T-helper 17 cell (primary cell): ENCODE measurements around the gene MAGEC1. TPM values are rescaled to one million over a fixed set of nuclear protein-coding genes. Genes with fewer than 3 reads are reported as not detected.
"Not testable (repeated sequence)": the region's sequence is repeated elsewhere in the genome, so short reads cannot be mapped to it uniquely, and the experiment has no call there.

Source experiments
- ATAC-seq: fragments of 150-1000 bp; cut with Tn5 transposase; 2 replicates; pipeline ENCODE4 v1.10.0; 2021; ENCODE audit warnings: mild to moderate bottlenecking, moderate library complexity
- DNase-seq, 3 donors: peaks; one replicate each; pipeline versions ENCODE4 v3.0.0 to v3.0.0-alpha.2; 2020 to 2021
- H3K9me3 ChIP-seq: one replicate; pipeline ENCODE4 v1.7.0; 2013; ENCODE audit warnings: low read length, mild to moderate bottlenecking; ENCODE audit not compliant: control insufficient read depth, poor library complexity, severe bottlenecking
- H3K27ac Mint-ChIP-seq: one replicate; pipeline ENCODE4 v1.8.0; 2022; ENCODE audit warnings: mild to moderate bottlenecking, moderate library complexity, mixed read lengths
- H3K27me3 Mint-ChIP-seq: one replicate; pipeline ENCODE4 v1.8.0; 2022; ENCODE audit warnings: mixed read lengths
- H3K36me3 Mint-ChIP-seq: one replicate; pipeline ENCODE4 v1.8.0; 2022; ENCODE audit warnings: low read depth, mixed read lengths
- H3K4me1 Mint-ChIP-seq: one replicate; pipeline ENCODE4 v1.8.0; 2022; ENCODE audit warnings: mild to moderate bottlenecking, mixed read lengths
- H3K4me3 Mint-ChIP-seq: one replicate; pipeline ENCODE4 v1.8.0; 2022; ENCODE audit warnings: mild to moderate bottlenecking, moderate library complexity, mixed read lengths
- total RNA-seq, 4 donors: library from RNA in 2 of 4; stranded (reverse) in 2 of 4; gene quantifications; one replicate each; pipeline ENCODE4 v1.2.3 and lab custom pipeline; 2022 to 2026

MAGEC1 gene
- not detected for total RNA-seq
- 0 reads per million in 2 donors for total RNA-seq (lab: John Stamatoyannopoulos, UW)

- H3K27me3 Mint-ChIP-seq, result no peaks in the 10 kb centered on the region
- no peaks in the 10 kb centered on the region for H3K36me3 Mint-ChIP-seq
- DNase-seq (no peak), ATAC-seq (no peak)
- no peak within 1 kb of the TSS for H3K4me3 Mint-ChIP-seq
- H3K4me1 Mint-ChIP-seq, result no peaks in the 10 kb centered on the region
- H3K9me3 ChIP-seq, result no peaks in the 10 kb centered on the region
- H3K27ac Mint-ChIP-seq, result no peak within 1 kb of the TSS
Observed at GRCh38 chrX:141903400-141904155, at the start of gene MAGEC1. MAGEC1 (plus strand) TSS chrX:141903894; CDS start chrX:141905073, 1,179 bp downstream.

- no peaks in the 10 kb centered on the region for H3K4me1 Mint-ChIP-seq
Observed at GRCh38 chrX:141857479-141857878, 46.2 kb upstream of the MAGEC1 start.

GRCh38 chrX:141879616-141880015 lies 24.1 kb upstream of the MAGEC1 start:
- H3K4me3 Mint-ChIP-seq, result no peak overlapping the region
- no peaks in the 10 kb centered on the region for H3K36me3 Mint-ChIP-seq
- peaks cover 4% of the 10 kb centered on the region for H3K27me3 Mint-ChIP-seq
- no peaks in the 10 kb centered on the region for H3K9me3 ChIP-seq
- no peak overlapping the region for H3K27ac Mint-ChIP-seq
- DNase-seq (no peak), ATAC-seq (no peak)
- H3K4me1 Mint-ChIP-seq, result no peaks in the 10 kb centered on the region

More at GRCh38 chrX:141857479-141857878, 46.2 kb upstream of the MAGEC1 start:
- ATAC-seq, result no peak
- no peaks in the 10 kb centered on the region for H3K36me3 Mint-ChIP-seq
- no peaks in the 10 kb centered on the region for H3K9me3 ChIP-seq
- H3K4me3 Mint-ChIP-seq, result no peak overlapping the region
- no peaks in the 10 kb centered on the region for H3K27me3 Mint-ChIP-seq
- no peak overlapping the region for H3K27ac Mint-ChIP-seq
- DNase-seq, result no peak

- ATAC-seq, H3K27ac Mint-ChIP-seq, DNase-seq, H3K27me3 Mint-ChIP-seq, H3K4me3 Mint-ChIP-seq, H3K9me3 ChIP-seq, H3K36me3 Mint-ChIP-seq, H3K4me1 Mint-ChIP-seq: not testable (repeated sequence)
Observed at GRCh38 chrX:141888811-141889210, 14.9 kb upstream of the MAGEC1 start.

GRCh38 chrX:141894733-141895132 lies 9.0 kb upstream of the MAGEC1 start:
- ATAC-seq (no peak), DNase-seq (no peak)
- no peaks in the 10 kb centered on the region for H3K27me3 Mint-ChIP-seq
- H3K4me3 Mint-ChIP-seq, result no peak overlapping the region
- H3K36me3 Mint-ChIP-seq, result no peaks in the 10 kb centered on the region
- no peaks in the 10 kb centered on the region for H3K4me1 Mint-ChIP-seq
- H3K9me3 ChIP-seq, result no peaks in the 10 kb centered on the region
- H3K27ac Mint-ChIP-seq, result no peak overlapping the region

- Mint-ChIP-seq H3K27ac (no peak overlapping the region), H3K4me1 (no peaks in the 10 kb centered on the region), H3K36me3 (no peaks in the 10 kb centered on the region), H3K27me3 (no peaks in the 10 kb centered on the region), H3K4me3 (no peak overlapping the region)
- ATAC-seq (no peak), DNase-seq (no peak)
- H3K9me3 ChIP-seq, result no peaks in the 10 kb centered on the region
Observed at GRCh38 chrX:141897690-141898089, 6.0 kb upstream of the MAGEC1 start.

GRCh38 chrX:141902366-141902765 lies 1.3 kb upstream of the MAGEC1 start:
- no peak for ATAC-seq

GRCh38 chrX:141904262-141904661 lies 568 bp downstream of the MAGEC1 start:
- no peak overlapping the region for H3K27ac Mint-ChIP-seq
- DNase-seq (no peak), ATAC-seq (no peak)
- no peaks in the 10 kb centered on the region for H3K36me3 Mint-ChIP-seq
- no peaks in the 10 kb centered on the region for H3K9me3 ChIP-seq
- no peaks in the 10 kb centered on the region for H3K4me1 Mint-ChIP-seq
- H3K4me3 Mint-ChIP-seq, result no peak overlapping the region
- no peaks in the 10 kb centered on the region for H3K27me3 Mint-ChIP-seq

More at GRCh38 chrX:141902366-141902765, 1.3 kb upstream of the MAGEC1 start:
- Mint-ChIP-seq H3K27ac (no peak overlapping the region), H3K36me3 (no peaks in the 10 kb centered on the region), H3K4me1 (no peaks in the 10 kb centered on the region), H3K4me3 (no peak overlapping the region), H3K27me3 (no peaks in the 10 kb centered on the region)
- H3K9me3 ChIP-seq, result no peaks in the 10 kb centered on the region
- no peak for DNase-seq

- H3K27me3 Mint-ChIP-seq, result no peaks in the 10 kb centered on the region
- no peaks in the 10 kb centered on the region for H3K36me3 Mint-ChIP-seq
- H3K4me3 Mint-ChIP-seq, result no peak overlapping the region
- DNase-seq (no peak), ATAC-seq (no peak)
- no peaks in the 10 kb centered on the region for H3K9me3 ChIP-seq
- H3K4me1 Mint-ChIP-seq, result no peaks in the 10 kb centered on the region
- no peak overlapping the region for H3K27ac Mint-ChIP-seq
Observed at GRCh38 chrX:141917801-141918200, 14.1 kb downstream of the MAGEC1 start.

GRCh38 chrX:141924293-141924692 lies 20.6 kb downstream of the MAGEC1 start:
- H3K27me3 Mint-ChIP-seq, result no peaks in the 10 kb centered on the region
- H3K36me3 Mint-ChIP-seq, result no peaks in the 10 kb centered on the region
- H3K9me3 ChIP-seq, result no peaks in the 10 kb centered on the region
- no peak overlapping the region for H3K27ac Mint-ChIP-seq
- DNase-seq (no peak), ATAC-seq (no peak)
- H3K4me3 Mint-ChIP-seq, result no peak overlapping the region
- no peaks in the 10 kb centered on the region for H3K4me1 Mint-ChIP-seq

GRCh38 chrX:141928432-141928831 lies 24.7 kb downstream of the MAGEC1 start:
- no peaks in the 10 kb centered on the region for H3K4me1 Mint-ChIP-seq
- no peak overlapping the region for H3K4me3 Mint-ChIP-seq
- no peak for ATAC-seq
- no peaks in the 10 kb centered on the region for H3K27me3 Mint-ChIP-seq
- no peaks in the 10 kb centered on the region for H3K9me3 ChIP-seq
- no peaks in the 10 kb centered on the region for H3K36me3 Mint-ChIP-seq
- no peak for DNase-seq
- no peak overlapping the region for H3K27ac Mint-ChIP-seq

GRCh38 chrX:141934059-141934641 lies 30.5 kb downstream of the MAGEC1 start:
- Mint-ChIP-seq H3K36me3 (no peaks in the 10 kb centered on the region), H3K4me3 (no peak overlapping the region), H3K27ac (no peak overlapping the region), H3K27me3 (no peaks in the 10 kb centered on the region), H3K4me1 (no peaks in the 10 kb centered on the region)
- DNase-seq (no peak), ATAC-seq (no peak)
- no peaks in the 10 kb centered on the region for H3K9me3 ChIP-seq

- no peaks in the 10 kb centered on the region for H3K27me3 Mint-ChIP-seq
Observed at GRCh38 chrX:141935645-141936044, 32.0 kb downstream of the MAGEC1 start.

GRCh38 chrX:141936080-141936479 lies 32.4 kb downstream of the MAGEC1 start:
- no peaks in the 10 kb centered on the region for H3K9me3 ChIP-seq
- H3K27ac Mint-ChIP-seq, result no peak overlapping the region
- H3K36me3 Mint-ChIP-seq, result no peaks in the 10 kb centered on the region
- H3K4me1 Mint-ChIP-seq, result no peaks in the 10 kb centered on the region
- no peaks in the 10 kb centered on the region for H3K27me3 Mint-ChIP-seq
- DNase-seq, result no peak
- no peak overlapping the region for H3K4me3 Mint-ChIP-seq
- no peak for ATAC-seq

More at GRCh38 chrX:141935645-141936044, 32.0 kb downstream of the MAGEC1 start:
- no peak overlapping the region for H3K27ac Mint-ChIP-seq
- H3K4me3 Mint-ChIP-seq, result no peak overlapping the region
- no peaks in the 10 kb centered on the region for H3K4me1 Mint-ChIP-seq
- no peak for DNase-seq
- no peaks in the 10 kb centered on the region for H3K36me3 Mint-ChIP-seq
- no peaks in the 10 kb centered on the region for H3K9me3 ChIP-seq
- ATAC-seq, result no peak
